Caco-2 (cell line): ENCODE data around the gene PIK3C2G. TPM values are rescaled to one million over a fixed set of nuclear protein-coding genes. Genes with fewer than 3 reads are reported as not detected.

Experiments
- BruUV-seq: library from RNA; stranded (reverse); fragments of 400-500 nt; replicated peaks from 2 replicates; lab custom pipeline; 2021; lab: Mats Ljungman, UMichigan
- CTCF ChIA-PET: fragments of 300-600 bp; sonication (Branson Sonifier 250); formaldehyde crosslinking; loops from one replicate; lab custom pipeline; 2022; ENCODE audit warnings: antibody characterized with exemption; lab: Charles Lee
- POLR2A ChIA-PET: fragments of 300-600 bp; sonication (Branson Sonifier 250); formaldehyde crosslinking; loops from one replicate; lab custom pipeline; 2022; ENCODE audit warnings: antibody characterized with exemption; lab: Charles Lee
- DNase-seq, 2 experiments: peaks; one replicate each; pipeline versions ENCODE4 v3.0.0 to v3.0.0-alpha.2; 2020 to 2022
- H3K27me3 ChIP-seq: replicated peaks from 2 replicates; pipeline ENCODE4 v1.6.0; 2011; ENCODE audit warnings: low read length; ENCODE audit not compliant: control insufficient read depth, insufficient read depth
- H3K36me3 ChIP-seq: 2 replicates; pipeline ENCODE4 v1.5.1; 2011; ENCODE audit warnings: low read length; ENCODE audit not compliant: control insufficient read depth, insufficient read depth
- H3K4me1 ChIP-seq: fragments of 250-450 bp; sonication (Bioruptor Pico); 2 replicates; pipeline ENCODE4 v1.5.1; 2020; ENCODE audit warnings: mild to moderate bottlenecking
- H3K4me3 ChIP-seq: 2 replicates; pipeline ENCODE4 v1.5.1; 2011; ENCODE audit warnings: low read depth, mild to moderate bottlenecking, control low read depth, low read length
- H3K9me3 ChIP-seq: fragments of 250-450 bp; sonication (Bioruptor Pico); 2 replicates; pipeline ENCODE4 v1.5.1; 2020; ENCODE audit warnings: mild to moderate bottlenecking, moderate library complexity
- H3K27ac Mint-ChIP-seq: one replicate; pipeline ENCODE4 v1.8.0; 2022; ENCODE audit warnings: mixed read lengths; ENCODE audit not compliant: unreplicated experiment
- H3K27me3 Mint-ChIP-seq: one replicate; pipeline ENCODE4 v1.8.0; 2022; ENCODE audit warnings: mixed read lengths; ENCODE audit not compliant: insufficient read depth, unreplicated experiment
- H3K36me3 Mint-ChIP-seq: one replicate; pipeline ENCODE4 v1.8.0; 2022; ENCODE audit warnings: mild to moderate bottlenecking, mixed read lengths; ENCODE audit not compliant: insufficient read depth, unreplicated experiment
- H3K4me1 Mint-ChIP-seq: one replicate; pipeline ENCODE4 v1.8.0; 2022; ENCODE audit warnings: low read depth, mixed read lengths; ENCODE audit not compliant: unreplicated experiment
- H3K4me3 Mint-ChIP-seq: one replicate; pipeline ENCODE4 v1.8.0; 2022; ENCODE audit warnings: mild to moderate bottlenecking, moderate library complexity, mixed read lengths; ENCODE audit not compliant: unreplicated experiment
- H3K9me3 Mint-ChIP-seq: one replicate; pipeline ENCODE4 v1.8.0; 2022; ENCODE audit warnings: mixed read lengths; ENCODE audit not compliant: unreplicated experiment
- CTCF ChIP-seq, 2 experiments: fragments of 200-600 bp in 1 of 2; IDR thresholded peaks; 1 replicate in 1 of 2; 2 replicates in 1 of 2; pipeline versions ENCODE4 v1.5.1 to v1.8.0; 2011 to 2022; ENCODE audit warnings: antibody characterized with exemption in 1 of 2, control low read depth in 1 of 2, inconsistent platforms in 1 of 2, low read depth in 1 of 2, low read length in 1 of 2, mild to moderate bottlenecking in 1 of 2, moderate library complexity in 1 of 2; ENCODE audit not compliant: insufficient read depth in 1 of 2, severe bottlenecking in 1 of 2, unreplicated experiment in 1 of 2
- intact Hi-C: fragments of 100-400 bp; cut with micrococcal nuclease; formaldehyde crosslinking; loops from one replicate; pipeline ENCODE4 v1.10.0; 2022; ENCODE audit not compliant: unreplicated experiment
- total RNA-seq: library from RNA; stranded (reverse); gene quantifications from 2 replicates; pipeline ENCODE4 v1.2.3, GENCODE V29; 2022

Gene PIK3C2G
- total RNA-seq, 1 experiment from 2014 or later: not detected

DNA sequence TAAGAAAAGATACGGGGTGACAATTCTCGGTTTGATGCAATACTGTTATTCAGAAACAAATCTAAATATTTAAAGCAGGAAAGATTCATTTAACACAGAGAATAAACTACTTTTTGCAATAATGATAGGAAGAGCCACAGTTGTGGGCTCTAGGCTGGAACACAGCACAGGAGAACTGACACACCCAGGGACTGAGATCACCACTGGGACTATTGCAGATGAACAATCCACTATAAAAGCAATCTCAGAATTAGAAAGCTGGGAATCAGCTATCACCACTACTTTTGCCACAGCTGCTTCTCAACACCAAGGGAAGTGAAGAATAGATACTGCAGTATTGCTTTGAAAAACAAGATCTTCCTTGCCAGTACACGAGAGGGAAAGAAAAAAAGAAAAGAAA is 4.1 kb upstream of the PIK3C2G start:
- no peaks in the 10 kb centered on the region for H3K36me3 Mint-ChIP-seq
- no peaks in the 10 kb centered on the region for H3K9me3 ChIP-seq
- peaks cover 23% of the 10 kb centered on the region for H3K27me3 Mint-ChIP-seq
- no peaks in the 10 kb centered on the region for H3K27me3 ChIP-seq
- H3K36me3 ChIP-seq: no peaks in the 10 kb centered on the region
- H3K4me3 Mint-ChIP-seq: no peak overlapping the region
- BruUV-seq: no TSS peak
- H3K4me3 ChIP-seq: no peak overlapping the region
- CTCF ChIA-PET: no interaction called here
- no peak overlapping the region for H3K27ac Mint-ChIP-seq
- POLR2A ChIA-PET: no interaction called here
- H3K4me1 Mint-ChIP-seq: no peaks in the 10 kb centered on the region
- intact Hi-C loops: no loop called here
- H3K9me3 Mint-ChIP-seq: no peaks in the 10 kb centered on the region
- no peaks in the 10 kb centered on the region for H3K4me1 ChIP-seq
- no peak for DNase-seq
- TF ChIP-seq CTCF (IDR thresholded peaks at IDR 0.05; ENCODE audit: insufficient read depth in 1 of 2, low read depth in 1 of 2, low read length in 1 of 2, severe bottlenecking in 1 of 2, unreplicated experiment in 1 of 2): no peak

GRCh38 chr12:18258929-18259328 is 2.4 kb upstream of the PIK3C2G start:
- POLR2A ChIA-PET: no interaction called here
- no peak for DNase-seq
- Histone ChIP-seq H3K9me3 (no peaks in the 10 kb centered on the region), H3K4me1 (no peaks in the 10 kb centered on the region), H3K4me3 (no peak overlapping the region), H3K36me3 (no peaks in the 10 kb centered on the region), H3K27me3 (no peaks in the 10 kb centered on the region)
- no peaks in the 10 kb centered on the region for H3K36me3 Mint-ChIP-seq
- H3K27me3 Mint-ChIP-seq: peaks cover 17% of the 10 kb centered on the region
- no TSS peak for BruUV-seq
- no peak for TF ChIP-seq CTCF (IDR thresholded peaks at IDR 0.05; ENCODE audit: insufficient read depth in 1 of 2, low read depth in 1 of 2, low read length in 1 of 2, severe bottlenecking in 1 of 2, unreplicated experiment in 1 of 2)
- CTCF ChIA-PET: no interaction called here
- H3K9me3 Mint-ChIP-seq: no peaks in the 10 kb centered on the region
- no peak overlapping the region for H3K27ac Mint-ChIP-seq
- no peaks in the 10 kb centered on the region for H3K4me1 Mint-ChIP-seq
- no peak overlapping the region for H3K4me3 Mint-ChIP-seq
- intact Hi-C loops: no loop called here

- Mint-ChIP-seq H3K27ac (no peak overlapping the region), H3K4me3 (no peak overlapping the region), H3K36me3 (no peaks in the 10 kb centered on the region), H3K27me3 (peaks cover 17% of the 10 kb centered on the region), H3K9me3 (no peaks in the 10 kb centered on the region), H3K4me1 (no peaks in the 10 kb centered on the region)
- TF ChIP-seq CTCF (IDR thresholded peaks at IDR 0.05; ENCODE audit: insufficient read depth in 1 of 2, low read depth in 1 of 2, low read length in 1 of 2, severe bottlenecking in 1 of 2, unreplicated experiment in 1 of 2): no peak
- no peak for DNase-seq
- no peaks in the 10 kb centered on the region for H3K4me1 ChIP-seq
- intact Hi-C loops: no loop called here
- no peaks in the 10 kb centered on the region for H3K9me3 ChIP-seq
- no peak overlapping the region for H3K4me3 ChIP-seq
- ChIA-PET POLR2A (no interaction called here), CTCF (no interaction called here)
- no peaks in the 10 kb centered on the region for H3K27me3 ChIP-seq
- BruUV-seq: no TSS peak
- H3K36me3 ChIP-seq: no peaks in the 10 kb centered on the region
These were observed 1.2 kb upstream of the PIK3C2G start for GRCh38 chr12:18259906-18260682.
